Measurements from ENCODE around the gene DAGLA. TPM values are rescaled to one million over a fixed set of nuclear protein-coding genes. Genes with fewer than 3 reads are reported as not detected.

DAGLA gene
- total RNA-seq, 1 donor from 2014 or later: 0.18 TPM

- Mint-ChIP-seq H3K27ac (no peak overlapping the region), H3K27me3 (ENCODE audit: insufficient read depth) (peaks cover 6% of the 10 kb centered on the region), H3K4me1 (ENCODE audit: low read depth) (no peaks in the 10 kb centered on the region), H3K4me3 (no peak overlapping the region), H3K36me3 (ENCODE audit: low read depth) (no peaks in the 10 kb centered on the region), H3K9me3 (no peaks in the 10 kb centered on the region)
- no peak for DNase-seq (ENCODE audit: low spot score)
- intact Hi-C loops (cut with micrococcal nuclease): no loop called here
These were observed 65.7 kb downstream of the DAGLA start for GRCh38 chr11:61745781-61746441.

- Mint-ChIP-seq H3K9me3 (no peaks in the 10 kb centered on the region), H3K4me1 (ENCODE audit: low read depth) (no peaks in the 10 kb centered on the region), H3K27ac (no peak overlapping the region), H3K4me3 (no peak overlapping the region), H3K27me3 (ENCODE audit: insufficient read depth) (peaks cover 13% of the 10 kb centered on the region), H3K36me3 (ENCODE audit: low read depth) (no peaks in the 10 kb centered on the region)
- no peak for DNase-seq (ENCODE audit: low spot score)
- intact Hi-C loops (cut with micrococcal nuclease): no loop called here
These were observed 66.4 kb downstream of the DAGLA start for GRCh38 chr11:61746442-61747191.

- peak; percentile 39 for DNase-seq (ENCODE audit: low spot score)
- H3K4me1 Mint-ChIP-seq (ENCODE audit: low read depth): no peaks in the 10 kb centered on the region
These were observed 67.2 kb downstream of the DAGLA start for GRCh38 chr11:61747192-61747966.

GRCh38 chr11:61747967-61748285 lies 67.7 kb downstream of the DAGLA start:
- intact Hi-C loops (cut with micrococcal nuclease): loop anchor here (1.0 kb wide), 1 partner anchor 360 kb away; no protein-coding TSS in a partner anchor
- H3K27ac Mint-ChIP-seq: no peak overlapping the region
- H3K27me3 Mint-ChIP-seq (ENCODE audit: insufficient read depth): peaks cover 17% of the 10 kb centered on the region

More at GRCh38 chr11:61747192-61747966, 67.2 kb downstream of the DAGLA start:
- Mint-ChIP-seq H3K36me3 (ENCODE audit: low read depth) (no peaks in the 10 kb centered on the region), H3K27me3 (ENCODE audit: insufficient read depth) (peaks cover 16% of the 10 kb centered on the region), H3K4me3 (no peak overlapping the region), H3K27ac (no peak overlapping the region), H3K9me3 (no peaks in the 10 kb centered on the region)
- intact Hi-C loops (cut with micrococcal nuclease): no loop called here

GRCh38 chr11:61749591-61750217 lies 69.5 kb downstream of the DAGLA start:
- H3K4me3 Mint-ChIP-seq: no peak overlapping the region
- intact Hi-C loops (cut with micrococcal nuclease): loop anchor here (5.0 kb wide), 2 partner anchors 43 to 52 kb away; partner anchors contain the start of genes FEN1 and TMEM258
- H3K36me3 Mint-ChIP-seq (ENCODE audit: low read depth): no peaks in the 10 kb centered on the region
- H3K9me3 Mint-ChIP-seq: no peaks in the 10 kb centered on the region
- DNase-seq (ENCODE audit: low spot score): no peak
- no peaks in the 10 kb centered on the region for H3K4me1 Mint-ChIP-seq (ENCODE audit: low read depth)
- H3K27me3 Mint-ChIP-seq (ENCODE audit: insufficient read depth): peaks cover 28% of the 10 kb centered on the region
- no peak overlapping the region for H3K27ac Mint-ChIP-seq

More at GRCh38 chr11:61747967-61748285, 67.7 kb downstream of the DAGLA start:
- no peaks in the 10 kb centered on the region for H3K4me1 Mint-ChIP-seq (ENCODE audit: low read depth)
- no peak overlapping the region for H3K4me3 Mint-ChIP-seq
- DNase-seq (ENCODE audit: low spot score): no peak
- H3K36me3 Mint-ChIP-seq (ENCODE audit: low read depth): no peaks in the 10 kb centered on the region
- H3K9me3 Mint-ChIP-seq: no peaks in the 10 kb centered on the region

- no peaks in the 10 kb centered on the region for H3K9me3 Mint-ChIP-seq
- no peak overlapping the region for H3K27ac Mint-ChIP-seq
- intact Hi-C loops (cut with micrococcal nuclease): loop anchor here (5.0 kb wide), 2 partner anchors 42 to 53 kb away; partner anchors contain the start of genes FEN1 and TMEM258
- no peaks in the 10 kb centered on the region for H3K4me1 Mint-ChIP-seq (ENCODE audit: low read depth)
- H3K36me3 Mint-ChIP-seq (ENCODE audit: low read depth): no peaks in the 10 kb centered on the region
- no peak for DNase-seq (ENCODE audit: low spot score)
- H3K4me3 Mint-ChIP-seq: peak overlapping the region; percentile 34
- H3K27me3 Mint-ChIP-seq (ENCODE audit: insufficient read depth): peaks cover 28% of the 10 kb centered on the region
These were observed 70.6 kb downstream of the DAGLA start for GRCh38 chr11:61750631-61751273.

GRCh38 chr11:61751384-61751783 lies 71.2 kb downstream of the DAGLA start:
- no peak overlapping the region for H3K27ac Mint-ChIP-seq
- no peaks in the 10 kb centered on the region for H3K36me3 Mint-ChIP-seq (ENCODE audit: low read depth)
- DNase-seq (ENCODE audit: low spot score): no peak
- intact Hi-C loops (cut with micrococcal nuclease): loop anchor here (5.0 kb wide), 2 partner anchors 41 to 54 kb away; partner anchors contain the start of genes FEN1 and TMEM258
- no peaks in the 10 kb centered on the region for H3K4me1 Mint-ChIP-seq (ENCODE audit: low read depth)
- peaks cover 28% of the 10 kb centered on the region for H3K27me3 Mint-ChIP-seq (ENCODE audit: insufficient read depth)
- no peak overlapping the region for H3K4me3 Mint-ChIP-seq
- H3K9me3 Mint-ChIP-seq: no peaks in the 10 kb centered on the region

- peak; percentile 52 for DNase-seq (ENCODE audit: low spot score)
These were observed 72.1 kb downstream of the DAGLA start, which contains the start of gene MYRF for GRCh38 chr11:61752117-61752924. Gene MYRF, plus strand, starts transcription at chr11:61752636. Its CDS starts 109 bp downstream, at chr11:61752745.

GRCh38 chr11:61752925-61753521 lies 72.8 kb downstream of the DAGLA start:
- H3K27ac Mint-ChIP-seq: no peak overlapping the region
- no peaks in the 10 kb centered on the region for H3K36me3 Mint-ChIP-seq (ENCODE audit: low read depth)
- DNase-seq (ENCODE audit: low spot score): no peak
- intact Hi-C loops (cut with micrococcal nuclease): loop anchor here (1.0 to 5.0 kb wide), 3 partner anchors 23 to 56 kb away; partner anchors contain the start of genes FEN1 and TMEM258
- peak overlapping the region; percentile 72 for H3K4me3 Mint-ChIP-seq
- H3K27me3 Mint-ChIP-seq (ENCODE audit: insufficient read depth): peaks cover 31% of the 10 kb centered on the region
- H3K4me1 Mint-ChIP-seq (ENCODE audit: low read depth): no peaks in the 10 kb centered on the region
- no peaks in the 10 kb centered on the region for H3K9me3 Mint-ChIP-seq

More at GRCh38 chr11:61752117-61752924, 72.1 kb downstream of the DAGLA start, which contains the start of gene MYRF:
- H3K4me1 Mint-ChIP-seq (ENCODE audit: low read depth): no peaks in the 10 kb centered on the region
- no peaks in the 10 kb centered on the region for H3K9me3 Mint-ChIP-seq
- no peaks in the 10 kb centered on the region for H3K36me3 Mint-ChIP-seq (ENCODE audit: low read depth)
- H3K4me3 Mint-ChIP-seq: peak within 1 kb of the TSS; percentile 76
- intact Hi-C loops (cut with micrococcal nuclease): loop anchor here (1.0 to 5.0 kb wide), 3 partner anchors 24 to 55 kb away; partner anchors contain the start of genes FEN1 and TMEM258
- H3K27ac Mint-ChIP-seq: no peak within 1 kb of the TSS
- peaks cover 31% of the 10 kb centered on the region for H3K27me3 Mint-ChIP-seq (ENCODE audit: insufficient read depth)

- H3K27me3 Mint-ChIP-seq (ENCODE audit: insufficient read depth): peaks cover 31% of the 10 kb centered on the region
- no peaks in the 10 kb centered on the region for H3K9me3 Mint-ChIP-seq
- no peaks in the 10 kb centered on the region for H3K36me3 Mint-ChIP-seq (ENCODE audit: low read depth)
- H3K27ac Mint-ChIP-seq: no peak overlapping the region
- peak overlapping the region; percentile 72 for H3K4me3 Mint-ChIP-seq
- H3K4me1 Mint-ChIP-seq (ENCODE audit: low read depth): no peaks in the 10 kb centered on the region
- intact Hi-C loops (cut with micrococcal nuclease): loop anchor here (5.0 kb wide), 2 partner anchors 39 to 56 kb away; partner anchors contain the start of genes FEN1 and TMEM258
- DNase-seq (ENCODE audit: low spot score): no peak
These were observed 73.5 kb downstream of the DAGLA start for GRCh38 chr11:61753672-61754071.
